ENCODE measurements around the gene DAGLB. TPM values are rescaled to one million over a fixed set of nuclear protein-coding genes. Genes with fewer than 3 reads are reported as not detected.
"Not testable (repeated sequence)": the region's sequence is repeated elsewhere in the genome, so short reads cannot be mapped to it uniquely, and the experiment has no call there.

DAGLB gene
- total RNA-seq, 2 experiments from 2014 or later: 12.4 to 19.5 TPM

DNA sequence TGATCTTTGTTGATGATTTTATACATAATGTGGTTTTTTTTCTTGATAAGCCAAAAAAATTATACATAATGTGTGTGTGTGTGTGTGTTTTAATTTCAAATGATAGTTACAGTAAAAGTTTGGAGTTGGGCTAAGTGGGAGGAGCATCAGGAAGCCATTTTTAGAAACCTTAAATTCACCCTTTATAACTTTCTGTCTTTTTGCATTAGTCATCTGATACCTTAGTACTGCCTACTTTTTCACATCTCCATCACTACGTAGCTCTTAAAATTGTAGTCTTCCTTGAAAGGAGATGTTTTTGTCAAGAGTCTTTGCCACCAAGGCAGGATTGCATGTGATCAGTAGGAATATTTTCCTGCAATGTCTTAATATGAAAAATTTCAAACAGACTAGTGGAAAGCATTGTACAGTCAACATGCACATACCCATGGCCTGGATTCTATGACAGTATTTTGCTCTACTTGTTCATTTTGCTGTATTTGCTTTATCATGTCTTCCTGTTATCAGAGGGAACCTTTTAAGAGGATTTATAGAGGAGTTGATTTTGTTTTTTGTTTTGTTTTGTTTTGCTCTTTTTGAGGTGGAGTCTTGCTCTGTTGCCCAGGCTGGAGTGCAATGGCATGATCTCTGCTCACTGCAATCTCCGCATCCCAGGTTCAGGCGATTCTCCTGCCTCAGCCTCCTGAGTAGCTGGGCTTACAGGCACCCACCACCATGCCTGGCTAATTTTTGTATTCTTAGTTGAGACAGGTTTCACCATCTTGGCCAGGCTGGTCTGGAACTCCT is 67.3 kb downstream of the DAGLB start:
- DNase-seq (ENCODE audit: low spot score): no peak
- ChIA-PET POLR2A (no interaction called here), CTCF (ENCODE audit: unreplicated experiment) (no interaction called here)
- H3K79me2 ChIP-seq (ENCODE audit: insufficient read depth, low read depth, low read length): peaks cover 100% of the 10 kb centered on the region
- peaks cover 44% of the 10 kb centered on the region for H3K4me1 ChIP-seq (ENCODE audit: insufficient read depth, low read length, poor library complexity, severe bottlenecking)
- intact Hi-C loops (cut with micrococcal nuclease; ENCODE audit: unreplicated experiment): no loop called here
- H3K9me3 ChIP-seq (ENCODE audit: low read length): no peaks in the 10 kb centered on the region
- BruUV-seq (replicated peaks): no TSS peak
- H2AFZ ChIP-seq (ENCODE audit: low read length): no peak overlapping the region
- H3K9me2 ChIP-seq (ENCODE audit: insufficient read depth, low read length): no peaks in the 10 kb centered on the region
- peaks cover 55% of the 10 kb centered on the region for H3K36me3 ChIP-seq (ENCODE audit: insufficient read depth, low read length)
- H4K20me1 ChIP-seq (ENCODE audit: insufficient read depth, low read length): peaks cover 33% of the 10 kb centered on the region
- H3K27ac ChIP-seq (ENCODE audit: low read depth, low read length, poor library complexity, severe bottlenecking): no peak overlapping the region
- H3K4me2 ChIP-seq (ENCODE audit: low read length): no peak overlapping the region
- H3K4me3 ChIP-seq (ENCODE audit: low read depth, low read length, poor library complexity, severe bottlenecking): no peak overlapping the region
- TF ChIP-seq EZH2phosphoT487 (IDR thresholded peaks at IDR 0.05; ENCODE audit: borderline replicate concordance, low read depth, low read length) (no peak), CTCF (conservative IDR thresholded peaks at IDR 0.05; ENCODE audit: low read length) (no peak)

DNA sequence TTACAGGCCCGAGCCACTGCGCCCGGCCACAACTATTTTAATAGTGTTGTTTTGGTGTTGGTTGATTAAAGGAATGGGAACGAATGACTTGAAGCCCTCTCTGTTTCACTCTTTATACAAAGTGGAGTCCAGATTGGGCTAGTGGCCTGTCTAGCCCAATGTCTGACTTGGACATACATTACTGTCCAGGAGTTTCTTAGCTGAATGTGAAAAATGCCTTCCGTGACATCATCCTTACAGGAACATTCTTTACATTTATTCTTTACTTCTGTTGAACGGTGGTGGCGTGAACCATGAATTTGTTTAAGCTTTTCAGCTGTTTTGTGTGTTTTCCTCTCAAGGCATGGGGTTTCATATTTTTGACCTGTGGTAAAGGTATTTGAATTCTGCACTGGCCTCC is 67.9 kb downstream of the DAGLB start:
- Histone ChIP-seq H3K9me2 (ENCODE audit: insufficient read depth, low read length) (no peaks in the 10 kb centered on the region), H3K36me3 (ENCODE audit: insufficient read depth, low read length) (peaks cover 55% of the 10 kb centered on the region), H3K9me3 (ENCODE audit: low read length) (no peaks in the 10 kb centered on the region), H3K79me2 (ENCODE audit: insufficient read depth, low read depth, low read length) (peaks cover 100% of the 10 kb centered on the region), H3K4me2 (ENCODE audit: low read length) (no peak overlapping the region), H4K20me1 (ENCODE audit: insufficient read depth, low read length) (peaks cover 26% of the 10 kb centered on the region), H3K27ac (ENCODE audit: low read depth, low read length, poor library complexity, severe bottlenecking) (no peak overlapping the region), H3K4me3 (ENCODE audit: low read depth, low read length, poor library complexity, severe bottlenecking) (no peak overlapping the region), H3K4me1 (ENCODE audit: insufficient read depth, low read length, poor library complexity, severe bottlenecking) (peaks cover 38% of the 10 kb centered on the region), H2AFZ (ENCODE audit: low read length) (no peak overlapping the region)
- TF ChIP-seq CTCF (conservative IDR thresholded peaks at IDR 0.05; ENCODE audit: low read length) (no peak), EZH2phosphoT487 (IDR thresholded peaks at IDR 0.05; ENCODE audit: borderline replicate concordance, low read depth, low read length) (no peak)
- ChIA-PET CTCF (ENCODE audit: unreplicated experiment) (no interaction called here), POLR2A (interaction anchor here (0.5 kb wide), 1 partner anchor 68 kb away, joined by 5 read pairs; the partner anchor contains the start of gene DAGLB)
- no peak for DNase-seq (ENCODE audit: low spot score)
- BruUV-seq (replicated peaks): no TSS peak
- intact Hi-C loops (cut with micrococcal nuclease; ENCODE audit: unreplicated experiment): no loop called here

- H3K4me2 ChIP-seq (ENCODE audit: low read length); BruUV-seq (replicated peaks); H3K9me3 ChIP-seq (ENCODE audit: low read length); intact Hi-C loops (cut with micrococcal nuclease; ENCODE audit: unreplicated experiment); H3K4me3 ChIP-seq (ENCODE audit: low read depth, low read length, poor library complexity, severe bottlenecking); H3K27ac ChIP-seq (ENCODE audit: low read depth, low read length, poor library complexity, severe bottlenecking); H2AFZ ChIP-seq (ENCODE audit: low read length); CTCF ChIA-PET (ENCODE audit: unreplicated experiment); DNase-seq (ENCODE audit: low spot score); H3K9me2 ChIP-seq (ENCODE audit: insufficient read depth, low read length): not testable (repeated sequence)
- Histone ChIP-seq H3K36me3 (ENCODE audit: insufficient read depth, low read length) (peaks cover 55% of the 10 kb centered on the region), H4K20me1 (ENCODE audit: insufficient read depth, low read length) (peaks cover 25% of the 10 kb centered on the region), H3K79me2 (ENCODE audit: insufficient read depth, low read depth, low read length) (peaks cover 88% of the 10 kb centered on the region), H3K4me1 (ENCODE audit: insufficient read depth, low read length, poor library complexity, severe bottlenecking) (peaks cover 28% of the 10 kb centered on the region)
- POLR2A ChIA-PET: interaction anchor here (0.6 kb wide), 1 partner anchor 79 kb away, joined by 3 read pairs; no protein-coding TSS in a partner anchor
Observed at GRCh38 chr7:6378556-6378955, 69.2 kb downstream of the DAGLB start.

Measured in OCI-LY7 (cell line).